KBM-7 (cell line): ENCODE results near the gene GPR132.

Source experiments
- DNase-seq: peaks from one replicate; pipeline ENCODE4 v3.0.0-alpha.2; 2015
- in situ Hi-C: fragments of 300-500 bp; cut with MboI; formaldehyde crosslinking; loops from 2 replicates; pipeline ENCODE4 v1.14.3; 2020; ENCODE audit warnings: low sequenced_read_pairs, low pct_unique_long_range_greater_than_20kb, mixed read lengths

GPR132 gene

GRCh38 chr14:105014032-105014431 lies 51.2 kb downstream of the GPR132 start:
- in situ Hi-C loops = no loop called here

GRCh38 chr14:105013150-105013785 lies 52.0 kb downstream of the GPR132 start:
- in situ Hi-C loops = no loop called here
- no peak for DNase-seq

More at GRCh38 chr14:105014032-105014431, 51.2 kb downstream of the GPR132 start:
- no peak for DNase-seq

GRCh38 chr14:105012171-105012985 lies 52.9 kb downstream of the GPR132 start:
- in situ Hi-C loops = no loop called here
- no peak for DNase-seq

- no peak for DNase-seq
- in situ Hi-C loops = no loop called here
Measured at GRCh38 chr14:105011312-105011990, 53.8 kb downstream of the GPR132 start.

- DNase-seq = no peak
- in situ Hi-C loops = no loop called here
Measured at GRCh38 chr14:105010891-105011291, 54.3 kb downstream of the GPR132 start.

GRCh38 chr14:105010106-105010505 lies 55.1 kb downstream of the GPR132 start:
- in situ Hi-C loops = no loop called here
- DNase-seq = no peak

- no peak for DNase-seq
- in situ Hi-C loops = no loop called here
Measured at GRCh38 chr14:105007593-105008264, 57.5 kb downstream of the GPR132 start.

GRCh38 chr14:105006831-105007592 lies 58.2 kb downstream of the GPR132 start:
- in situ Hi-C loops = no loop called here
- DNase-seq = no peak

- in situ Hi-C loops = no loop called here
- DNase-seq = no peak
Measured at GRCh38 chr14:105005929-105006830, 59.0 kb downstream of the GPR132 start.

- in situ Hi-C loops = no loop called here
- no peak for DNase-seq
Measured at GRCh38 chr14:105005329-105005928, 59.8 kb downstream of the GPR132 start.
